Inferior parietal cortex (tissue), 1 donor: ENCODE measurements around the gene DRD2.
A peak's percentile ranks its signal among the peaks of the same experiment; 100 is the strongest.

Experiments used
- DNase-seq: peaks from one replicate; pipeline ENCODE4 v3.0.0-alpha.2; 2016; ENCODE audit errors: extremely low spot score

The DRD2 gene

GRCh38 chr11:113446112-113446511, 29.1 kb downstream of the DRD2 start:
- DNase-seq, result no peak

GRCh38 chr11:113444502-113445123, 30.6 kb downstream of the DRD2 start:
- no peak for DNase-seq

GRCh38 chr11:113440816-113441215, 34.4 kb downstream of the DRD2 start:
- no peak for DNase-seq

- DNase-seq, result no peak
Measured at GRCh38 chr11:113436672-113437252, 38.4 kb downstream of the DRD2 start.

DNA sequence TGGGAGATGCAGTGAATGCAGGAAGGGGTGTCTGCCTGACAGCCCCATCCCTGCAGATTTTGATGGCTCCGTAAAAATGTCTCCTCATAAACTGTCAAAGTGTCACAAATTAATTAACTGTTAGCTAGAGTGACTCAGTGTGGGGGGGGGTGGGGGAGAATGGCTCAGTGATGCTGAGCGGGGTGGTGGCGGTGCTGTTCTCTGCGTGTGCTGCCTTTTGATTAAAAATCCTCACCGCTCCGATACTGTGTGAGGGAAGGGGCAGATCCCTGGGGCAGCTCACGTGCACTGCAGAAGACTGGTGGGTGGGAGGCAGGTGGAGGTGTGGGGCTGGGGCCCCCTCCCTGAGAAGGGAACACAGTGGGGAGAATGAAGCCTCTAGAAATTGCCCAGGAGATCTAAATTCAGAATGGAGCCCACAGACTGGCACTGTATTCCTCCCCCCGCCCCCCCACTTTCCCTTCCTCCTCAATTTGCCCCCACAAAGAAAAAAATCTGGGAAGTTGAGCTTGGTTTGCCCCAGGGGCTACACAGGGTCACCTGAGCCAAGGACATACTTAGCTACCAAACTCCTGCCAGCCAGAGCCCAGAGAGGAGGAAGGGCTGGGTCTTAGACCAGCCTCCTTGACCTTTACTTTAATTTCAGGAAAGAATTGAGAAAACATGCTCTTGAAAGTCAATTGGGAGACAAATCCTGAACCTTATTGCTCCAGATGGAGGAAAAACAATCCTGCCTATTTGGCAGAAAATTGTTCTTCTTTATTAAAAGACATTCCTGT, 39.8 kb downstream of the DRD2 start:
- DNase-seq, result no peak

GRCh38 chr11:113431746-113432145, 43.5 kb downstream of the DRD2 start:
- DNase-seq, result no peak

DNA sequence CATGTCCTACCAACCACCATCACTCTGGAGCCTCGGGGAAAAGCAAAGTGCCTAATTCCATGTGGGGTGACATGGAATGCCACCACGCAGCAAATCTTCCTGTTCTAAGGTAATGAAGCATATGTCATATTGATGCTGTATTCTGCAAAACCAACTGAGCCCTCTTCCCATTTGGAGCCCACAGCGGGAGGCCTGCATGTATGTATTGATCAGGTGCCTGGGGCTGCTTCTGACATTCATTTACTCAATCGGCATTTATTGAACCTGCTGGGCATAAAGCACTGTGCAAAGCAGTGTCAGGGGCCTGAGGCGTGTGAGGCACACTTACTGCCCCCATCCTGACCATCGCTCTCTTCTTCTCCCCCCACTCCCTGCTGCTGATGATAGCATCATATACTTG, 48.5 kb downstream of the DRD2 start:
- no peak for DNase-seq

GRCh38 chr11:113420808-113421207, 54.4 kb downstream of the DRD2 start:
- no peak for DNase-seq

- DNase-seq, result no peak
Measured at GRCh38 chr11:113419454-113420003, 55.7 kb downstream of the DRD2 start.

DNA sequence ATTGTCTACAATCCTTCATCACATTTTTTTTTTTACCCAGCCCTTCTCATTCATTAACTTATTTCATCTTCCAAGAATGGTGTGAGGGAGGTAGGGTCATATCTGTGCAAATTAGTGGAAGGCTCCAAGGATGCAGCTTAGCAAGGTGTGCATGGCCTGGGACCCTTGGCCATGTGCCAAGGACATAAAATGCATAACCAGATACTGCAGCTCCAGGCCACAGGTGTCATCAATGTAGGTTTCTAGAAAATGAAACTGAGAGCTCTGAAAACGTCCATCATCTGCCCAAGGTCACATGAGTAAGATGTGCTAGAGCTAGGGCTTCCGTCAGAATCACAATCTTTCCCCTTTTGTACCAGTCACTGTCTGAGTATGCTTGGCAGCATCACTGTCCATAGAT, 57.8 kb downstream of the DRD2 start:
- DNase-seq, result no peak

GRCh38 chr11:113415343-113415742, 59.9 kb downstream of the DRD2 start:
- DNase-seq, result no peak

DNA sequence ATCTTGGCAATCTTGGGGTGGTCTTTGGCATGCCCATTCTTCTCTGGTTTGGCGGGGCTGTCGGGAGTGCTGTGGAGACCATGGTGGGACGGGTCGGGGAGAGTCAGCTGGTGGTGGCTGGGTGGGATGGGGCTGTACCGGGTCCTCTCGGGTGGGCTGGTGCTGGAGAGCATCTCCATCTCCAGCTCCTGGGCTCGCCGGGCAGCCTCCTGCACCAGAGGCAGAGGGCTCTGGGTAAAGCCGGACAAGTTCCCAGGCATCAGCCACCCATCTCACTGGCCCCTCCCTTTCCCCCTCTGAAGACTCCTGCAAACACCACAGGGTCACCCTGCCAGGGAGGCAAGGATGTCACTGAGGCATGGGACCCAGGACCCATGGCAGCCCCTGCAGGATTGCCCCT, 62.5 kb downstream of the DRD2 start:
- DNase-seq, result no peak

DNA sequence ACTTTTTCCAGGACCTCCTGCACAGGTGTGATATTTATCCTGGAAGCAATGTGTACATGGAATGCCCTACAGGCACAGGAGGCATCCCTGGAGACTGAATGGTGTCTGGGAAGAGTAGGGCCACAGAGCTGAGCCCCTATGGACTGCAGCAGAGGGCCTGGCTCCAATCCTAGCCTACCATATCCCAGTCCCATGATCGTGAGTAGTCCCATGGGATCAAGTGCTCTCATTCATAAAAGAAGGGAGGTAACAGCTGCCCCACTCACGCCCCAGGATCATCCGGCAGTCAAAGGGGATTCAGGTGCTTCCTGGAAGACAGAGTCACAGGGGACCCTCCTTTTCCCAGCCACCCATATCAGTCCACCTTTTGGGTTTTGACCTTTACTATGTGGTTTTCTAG, 63.7 kb downstream of the DRD2 start:
- no peak for DNase-seq

- DNase-seq, result no peak
Measured at GRCh38 chr11:113410414-113411135, 64.6 kb downstream of the DRD2 start.

DNA sequence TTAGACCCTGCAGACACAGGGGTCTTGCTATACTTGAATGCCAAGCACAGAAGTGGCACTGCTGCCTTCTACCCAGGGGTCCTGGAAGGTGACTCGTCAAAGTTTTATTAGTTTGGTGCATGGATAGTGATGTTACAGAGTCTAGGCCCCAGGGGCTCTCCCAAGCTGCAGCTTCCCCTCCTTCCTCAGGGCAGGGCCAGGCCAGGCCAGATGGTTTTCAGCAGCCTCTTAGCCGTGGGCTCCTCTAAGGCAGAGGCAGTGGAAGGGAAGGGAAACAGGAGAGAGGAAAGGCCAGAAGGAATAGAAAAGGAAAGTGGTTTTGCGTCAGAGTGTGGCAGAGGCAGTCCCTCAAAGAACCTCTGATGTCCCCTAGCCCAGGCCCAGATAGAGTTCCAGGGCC, 65.7 kb downstream of the DRD2 start:
- DNase-seq, result no peak

- DNase-seq, result no peak
Measured at GRCh38 chr11:113408887-113409286, 66.3 kb downstream of the DRD2 start.

DNA sequence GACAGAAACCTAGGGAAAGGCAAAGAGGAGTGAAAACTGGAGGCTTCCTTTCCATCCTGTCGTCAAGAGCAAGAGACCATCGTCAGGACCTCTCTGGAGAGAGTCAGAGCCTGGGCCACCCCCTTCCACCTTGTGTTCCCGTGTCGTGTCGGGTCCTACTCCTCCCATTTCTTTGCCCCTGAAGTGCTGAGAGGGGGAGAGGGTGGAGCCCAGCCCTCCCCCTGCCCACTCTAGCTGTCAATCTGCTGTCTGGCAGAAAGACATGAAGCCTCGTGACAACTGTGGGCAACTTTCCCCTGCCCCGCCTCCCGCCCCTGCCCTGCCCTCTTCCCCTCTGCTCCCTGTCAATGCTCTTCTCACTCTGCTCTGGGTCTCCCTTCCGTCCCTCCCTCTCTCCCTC, 67.0 kb downstream of the DRD2 start:
- no peak for DNase-seq

DNA sequence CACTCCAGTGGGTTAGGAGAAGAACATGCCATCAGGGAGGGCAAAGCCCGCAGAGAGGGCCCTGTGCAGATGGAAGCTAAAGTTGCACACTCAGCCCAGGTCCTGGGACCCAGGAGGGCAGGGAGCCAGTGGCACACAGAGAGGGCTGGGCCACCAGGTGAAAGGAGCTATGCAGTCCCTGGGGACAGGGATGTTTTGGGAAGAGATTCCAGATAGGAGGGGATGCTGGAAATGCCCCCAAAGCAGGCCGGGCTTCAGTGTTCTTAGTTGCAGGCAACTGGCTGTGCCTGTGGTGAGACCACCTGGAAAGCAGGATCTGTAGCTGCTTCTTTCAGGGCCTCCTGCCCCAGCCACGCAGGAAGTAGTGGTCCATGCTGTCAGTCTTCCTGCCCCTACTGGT, 68.0 kb downstream of the DRD2 start:
- no peak for DNase-seq

GRCh38 chr11:113405724-113406478, 69.3 kb downstream of the DRD2 start:
- DNase-seq, result no peak

DNA sequence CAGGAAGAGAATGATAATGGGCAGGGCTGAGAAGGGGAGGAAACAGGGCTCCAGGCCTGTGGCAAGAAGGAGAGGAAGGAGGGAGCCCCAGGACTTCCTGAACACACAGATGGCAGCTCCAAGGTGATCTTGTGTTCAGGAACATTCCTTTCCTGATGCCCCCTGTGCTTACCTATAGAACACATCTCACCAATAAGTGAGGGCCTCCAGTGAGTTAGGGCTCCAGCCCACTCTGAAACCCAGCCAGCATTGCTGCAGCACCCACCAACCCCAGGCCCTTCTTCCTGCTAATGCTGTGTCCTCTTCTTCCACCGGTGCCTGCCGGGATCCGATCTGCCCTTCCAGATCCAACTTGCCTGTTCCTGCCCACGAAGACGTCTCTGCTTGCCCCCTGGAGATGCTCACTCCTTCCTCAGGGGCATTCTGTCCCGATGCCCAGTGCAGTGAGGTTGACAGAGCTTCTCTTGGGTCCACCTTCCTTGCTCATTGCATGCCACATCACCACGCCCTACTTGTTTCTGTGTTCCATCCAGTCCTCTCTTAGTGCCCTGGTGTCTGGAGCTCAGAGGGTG, 70.3 kb downstream of the DRD2 start:
- no peak for DNase-seq

DNA sequence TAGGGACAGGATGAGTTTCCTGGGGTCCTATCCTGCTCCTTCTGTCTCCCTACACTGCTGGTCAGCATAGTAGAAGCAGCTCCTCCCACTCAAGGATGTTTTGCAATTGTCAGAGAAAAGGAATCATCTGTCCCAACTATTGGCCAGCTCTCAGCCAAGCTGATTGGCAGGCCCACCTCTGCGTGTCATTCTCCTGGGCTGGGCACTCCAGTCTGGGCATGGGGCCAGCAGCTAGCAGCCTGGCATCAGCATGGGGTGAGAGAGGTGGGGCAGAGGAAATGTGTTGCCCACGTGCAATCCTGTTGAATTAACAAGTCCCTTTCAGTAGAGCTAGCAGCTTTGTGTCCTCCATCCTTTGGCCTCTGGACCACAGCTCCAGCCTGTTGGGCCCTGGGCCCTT, 73.5 kb downstream of the DRD2 start:
- DNase-seq, result peak; percentile 5
